ENCODE results near the gene FOXP3. TPM values are rescaled to one million over a fixed set of nuclear protein-coding genes. Genes with fewer than 3 reads are reported as not detected.

The FOXP3 gene
- total RNA-seq, 2 donors from 2014 or later = 16.1 to 19.1 TPM

DNA sequence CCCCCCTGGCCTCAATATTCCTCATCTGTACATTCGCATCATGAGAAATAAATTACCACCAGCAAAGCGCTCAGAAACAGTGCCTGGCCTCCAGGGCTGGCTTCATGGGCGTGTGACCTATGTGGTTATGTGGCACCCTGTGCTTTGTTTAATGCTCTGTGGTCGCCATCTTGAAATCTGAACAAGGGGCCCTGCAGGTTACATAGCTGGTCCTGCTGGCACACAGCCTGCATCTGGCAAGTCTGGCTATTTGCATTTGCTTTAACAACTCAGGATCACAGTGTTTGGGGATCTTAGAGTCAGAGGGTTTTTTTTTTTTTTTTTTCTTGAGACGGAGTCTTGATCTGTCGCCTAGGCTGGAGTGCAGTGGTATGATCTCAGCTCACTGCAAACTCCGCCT is 9.9 kb downstream of the FOXP3 start:
- no peak for ATAC-seq
- no peaks in the 10 kb centered on the region for H3K27me3 Mint-ChIP-seq
- H3K4me1 Mint-ChIP-seq = peaks cover 14% of the 10 kb centered on the region
- no peaks in the 10 kb centered on the region for H3K36me3 Mint-ChIP-seq (ENCODE audit: low read depth)
- no peaks in the 10 kb centered on the region for H3K9me3 ChIP-seq (ENCODE audit: control insufficient read depth, low read length, poor library complexity, severe bottlenecking)
- no peak overlapping the region for H3K27ac Mint-ChIP-seq
- DNase-seq = no peak
- no peak overlapping the region for H3K4me3 Mint-ChIP-seq

- H3K27me3 Mint-ChIP-seq = no peaks in the 10 kb centered on the region
- no peak overlapping the region for H3K4me3 Mint-ChIP-seq
- DNase-seq (no peak), ATAC-seq (no peak)
- peaks cover 5% of the 10 kb centered on the region for H3K4me1 Mint-ChIP-seq
- peaks cover under 1% of the 10 kb centered on the region for H3K36me3 Mint-ChIP-seq (ENCODE audit: low read depth)
- H3K27ac Mint-ChIP-seq = no peak overlapping the region
- H3K9me3 ChIP-seq (ENCODE audit: control insufficient read depth, low read length, poor library complexity, severe bottlenecking) = no peaks in the 10 kb centered on the region
Measured at GRCh38 chrX:49251325-49251724, 13.2 kb downstream of the FOXP3 start.

GRCh38 chrX:49250578-49250977 is 13.9 kb downstream of the FOXP3 start:
- H3K27ac Mint-ChIP-seq = no peak overlapping the region
- H3K9me3 ChIP-seq (ENCODE audit: control insufficient read depth, low read length, poor library complexity, severe bottlenecking) = no peaks in the 10 kb centered on the region
- H3K27me3 Mint-ChIP-seq = no peaks in the 10 kb centered on the region
- peaks cover 7% of the 10 kb centered on the region for H3K4me1 Mint-ChIP-seq
- peaks cover 2% of the 10 kb centered on the region for H3K36me3 Mint-ChIP-seq (ENCODE audit: low read depth)
- no peak for ATAC-seq
- no peak for DNase-seq
- no peak overlapping the region for H3K4me3 Mint-ChIP-seq

GRCh38 chrX:49250066-49250465 is 14.4 kb downstream of the FOXP3 start:
- no peak for ATAC-seq
- no peaks in the 10 kb centered on the region for H3K27me3 Mint-ChIP-seq
- no peak for DNase-seq
- H3K4me1 Mint-ChIP-seq = peaks cover 7% of the 10 kb centered on the region
- H3K4me3 Mint-ChIP-seq = no peak overlapping the region
- peaks cover 3% of the 10 kb centered on the region for H3K36me3 Mint-ChIP-seq (ENCODE audit: low read depth)
- H3K27ac Mint-ChIP-seq = no peak overlapping the region
- no peaks in the 10 kb centered on the region for H3K9me3 ChIP-seq (ENCODE audit: control insufficient read depth, low read length, poor library complexity, severe bottlenecking)

DNA sequence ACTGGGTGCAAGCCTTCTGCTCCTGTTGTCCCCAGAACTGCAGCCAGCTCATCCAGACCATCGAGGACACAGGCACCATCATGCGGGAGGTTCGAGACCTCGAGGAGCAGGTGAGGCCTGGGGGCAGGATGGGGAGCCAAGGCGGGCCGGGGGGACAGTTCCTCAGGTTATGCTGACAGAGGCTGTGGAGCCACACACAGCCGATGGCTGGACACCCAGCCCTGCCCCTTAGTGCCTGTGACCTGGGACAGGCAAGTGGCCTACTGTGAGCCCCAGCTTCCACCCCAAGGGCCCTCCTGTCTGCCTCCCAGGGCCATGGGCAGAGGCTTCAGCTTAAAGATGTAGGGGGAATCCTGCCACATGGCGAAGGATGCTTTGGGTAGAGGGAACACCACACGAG is 14.9 kb downstream of the FOXP3 start:
- ATAC-seq (no peak), DNase-seq (no peak)

GRCh38 chrX:49249071-49249470 is 15.4 kb downstream of the FOXP3 start:
- ATAC-seq (no peak), DNase-seq (no peak)
- H3K36me3 Mint-ChIP-seq (ENCODE audit: low read depth) = peaks cover 11% of the 10 kb centered on the region
- peaks cover 13% of the 10 kb centered on the region for H3K4me1 Mint-ChIP-seq
- no peaks in the 10 kb centered on the region for H3K27me3 Mint-ChIP-seq
- no peak overlapping the region for H3K27ac Mint-ChIP-seq
- no peaks in the 10 kb centered on the region for H3K9me3 ChIP-seq (ENCODE audit: control insufficient read depth, low read length, poor library complexity, severe bottlenecking)
- no peak overlapping the region for H3K4me3 Mint-ChIP-seq

More for the DNA sequence above, 14.9 kb downstream of the FOXP3 start:
- Mint-ChIP-seq H3K36me3 (ENCODE audit: low read depth) (peaks cover 7% of the 10 kb centered on the region), H3K27me3 (no peaks in the 10 kb centered on the region), H3K4me3 (no peak overlapping the region), H3K27ac (no peak overlapping the region), H3K4me1 (peaks cover 10% of the 10 kb centered on the region)
- no peaks in the 10 kb centered on the region for H3K9me3 ChIP-seq (ENCODE audit: control insufficient read depth, low read length, poor library complexity, severe bottlenecking)

DNA sequence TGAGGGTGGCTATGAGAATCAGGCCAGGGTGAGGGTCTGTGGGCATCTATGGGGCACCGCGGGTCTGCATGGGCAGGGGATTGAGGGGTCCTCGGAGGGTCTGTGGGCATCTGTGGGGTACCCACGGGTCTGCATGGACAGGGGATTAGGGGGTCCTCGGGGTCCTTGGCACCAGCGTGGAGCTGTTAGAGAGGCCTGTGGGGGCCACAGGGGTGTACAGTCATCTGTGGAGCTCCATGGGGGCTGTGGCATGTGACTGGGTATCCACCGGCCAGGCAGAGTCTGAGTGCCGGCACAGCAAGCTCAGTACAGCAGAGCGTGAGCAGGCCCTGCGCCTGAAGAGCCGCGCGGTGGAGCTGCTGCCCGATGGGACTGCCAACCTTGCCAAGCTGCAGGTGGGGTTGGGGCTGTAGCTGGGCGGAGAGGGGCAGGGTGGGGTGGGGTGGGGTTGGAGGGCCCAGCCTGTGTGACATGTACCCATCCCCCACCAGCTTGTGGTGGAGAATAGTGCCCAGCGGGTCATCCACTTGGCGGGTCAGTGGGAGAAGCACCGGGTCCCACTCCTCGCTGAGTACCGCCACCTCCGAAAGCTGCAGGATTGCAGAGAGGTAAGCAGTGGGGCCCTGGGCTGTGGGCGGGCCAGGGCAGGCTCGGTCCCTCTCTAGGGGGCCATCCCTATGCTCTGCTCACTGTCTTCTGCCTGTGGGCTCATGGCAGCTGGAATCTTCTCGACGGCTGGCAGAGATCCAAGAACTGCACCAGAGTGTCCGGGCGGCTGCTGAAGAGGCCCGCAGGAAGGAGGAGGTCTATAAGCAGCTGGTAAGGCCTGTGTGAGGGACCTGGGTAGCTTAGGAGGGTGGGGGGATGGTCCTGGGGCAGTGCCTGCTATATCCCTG is 16.3 kb downstream of the FOXP3 start:
- H3K4me1 Mint-ChIP-seq = peaks cover 15% of the 10 kb centered on the region
- H3K27me3 Mint-ChIP-seq = no peaks in the 10 kb centered on the region
- H3K27ac Mint-ChIP-seq = no peak overlapping the region
- peaks cover 12% of the 10 kb centered on the region for H3K36me3 Mint-ChIP-seq (ENCODE audit: low read depth)
- DNase-seq (no peak), ATAC-seq (no peak)
- no peaks in the 10 kb centered on the region for H3K9me3 ChIP-seq (ENCODE audit: control insufficient read depth, low read length, poor library complexity, severe bottlenecking)
- no peak overlapping the region for H3K4me3 Mint-ChIP-seq

- ATAC-seq (no peak), DNase-seq (no peak)
- H3K4me1 Mint-ChIP-seq = peaks cover 15% of the 10 kb centered on the region
- H3K4me3 Mint-ChIP-seq = no peak overlapping the region
- no peak overlapping the region for H3K27ac Mint-ChIP-seq
- peaks cover 12% of the 10 kb centered on the region for H3K36me3 Mint-ChIP-seq (ENCODE audit: low read depth)
- no peaks in the 10 kb centered on the region for H3K9me3 ChIP-seq (ENCODE audit: control insufficient read depth, low read length, poor library complexity, severe bottlenecking)
- no peaks in the 10 kb centered on the region for H3K27me3 Mint-ChIP-seq
Measured at GRCh38 chrX:49247346-49247745, 17.2 kb downstream of the FOXP3 start.

- H3K9me3 ChIP-seq (ENCODE audit: control insufficient read depth, low read length, poor library complexity, severe bottlenecking) = no peaks in the 10 kb centered on the region
- H3K4me1 Mint-ChIP-seq = peaks cover 15% of the 10 kb centered on the region
- no peak overlapping the region for H3K27ac Mint-ChIP-seq
- peaks cover 12% of the 10 kb centered on the region for H3K36me3 Mint-ChIP-seq (ENCODE audit: low read depth)
- no peaks in the 10 kb centered on the region for H3K27me3 Mint-ChIP-seq
- no peak overlapping the region for H3K4me3 Mint-ChIP-seq
- DNase-seq (no peak), ATAC-seq (no peak)
Measured at GRCh38 chrX:49246541-49246940, 18.0 kb downstream of the FOXP3 start.

- H3K9me3 ChIP-seq (ENCODE audit: control insufficient read depth, low read length, poor library complexity, severe bottlenecking) = no peaks in the 10 kb centered on the region
- no peak for ATAC-seq
- peaks cover 10% of the 10 kb centered on the region for H3K4me1 Mint-ChIP-seq
- no peak for DNase-seq
- H3K4me3 Mint-ChIP-seq = peak overlapping the region; percentile 71
- H3K27ac Mint-ChIP-seq = peak overlapping the region; percentile 62
- H3K27me3 Mint-ChIP-seq = no peaks in the 10 kb centered on the region
- peaks cover 12% of the 10 kb centered on the region for H3K36me3 Mint-ChIP-seq (ENCODE audit: low read depth)
Measured at GRCh38 chrX:49244207-49244606, 20.3 kb downstream of the FOXP3 start.

DNA sequence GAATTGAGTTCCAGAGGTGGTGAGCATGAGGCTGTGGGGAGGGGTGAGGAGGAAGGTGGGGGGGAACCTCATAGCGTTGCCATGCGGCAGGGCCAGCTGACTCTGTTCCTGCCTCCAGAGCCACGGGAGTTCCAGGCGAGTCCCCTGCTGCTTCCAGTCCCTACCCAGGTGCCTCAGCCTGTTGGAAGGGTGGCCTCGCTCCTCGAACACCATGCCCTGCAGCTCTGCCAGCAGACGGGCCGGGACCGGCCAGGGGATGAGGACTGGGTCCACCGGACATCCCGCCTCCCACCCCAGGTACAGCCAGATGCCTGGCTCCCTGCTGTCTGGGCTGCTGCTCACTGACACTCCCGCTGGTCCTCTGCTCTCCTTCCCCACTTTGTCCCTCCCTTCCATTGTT is 21.3 kb downstream of the FOXP3 start:
- Mint-ChIP-seq H3K27me3 (no peaks in the 10 kb centered on the region), H3K4me3 (no peak overlapping the region), H3K27ac (no peak overlapping the region), H3K36me3 (ENCODE audit: low read depth) (peaks cover 12% of the 10 kb centered on the region), H3K4me1 (peaks cover 10% of the 10 kb centered on the region)
- DNase-seq (no peak), ATAC-seq (no peak)
- H3K9me3 ChIP-seq (ENCODE audit: control insufficient read depth, low read length, poor library complexity, severe bottlenecking) = no peaks in the 10 kb centered on the region

GRCh38 chrX:49242545-49243066 is 21.9 kb downstream of the FOXP3 start:
- Mint-ChIP-seq H3K36me3 (ENCODE audit: low read depth) (peaks cover 12% of the 10 kb centered on the region), H3K4me3 (no peak overlapping the region), H3K27me3 (no peaks in the 10 kb centered on the region), H3K27ac (no peak overlapping the region), H3K4me1 (peaks cover 10% of the 10 kb centered on the region)
- no peak for DNase-seq
- H3K9me3 ChIP-seq (ENCODE audit: control insufficient read depth, low read length, poor library complexity, severe bottlenecking) = no peaks in the 10 kb centered on the region
- ATAC-seq = no peak

- H3K27me3 Mint-ChIP-seq = no peaks in the 10 kb centered on the region
- DNase-seq (no peak), ATAC-seq (no peak)
- peaks cover 12% of the 10 kb centered on the region for H3K4me1 Mint-ChIP-seq
- no peaks in the 10 kb centered on the region for H3K9me3 ChIP-seq (ENCODE audit: control insufficient read depth, low read length, poor library complexity, severe bottlenecking)
- no peaks in the 10 kb centered on the region for H3K36me3 Mint-ChIP-seq (ENCODE audit: low read depth)
- no peak overlapping the region for H3K4me3 Mint-ChIP-seq
- H3K27ac Mint-ChIP-seq = no peak overlapping the region
Measured at GRCh38 chrX:49238735-49239134, 25.8 kb downstream of the FOXP3 start.

- H3K4me3 Mint-ChIP-seq = peak overlapping the region; percentile 90
- H3K36me3 Mint-ChIP-seq (ENCODE audit: low read depth) = no peaks in the 10 kb centered on the region
- H3K27ac Mint-ChIP-seq = peak overlapping the region; percentile 87
- H3K4me1 Mint-ChIP-seq = peaks cover 14% of the 10 kb centered on the region
- no peaks in the 10 kb centered on the region for H3K27me3 Mint-ChIP-seq
- no peaks in the 10 kb centered on the region for H3K9me3 ChIP-seq (ENCODE audit: control insufficient read depth, low read length, poor library complexity, severe bottlenecking)
- no peak for ATAC-seq
- no peak for DNase-seq
Measured at GRCh38 chrX:49237060-49237459, 27.4 kb downstream of the FOXP3 start.
